Gastroesophageal sphincter (tissue), 4 donors: ENCODE measurements around the gene BAX. TPM values are rescaled to one million over a fixed set of nuclear protein-coding genes. Genes with fewer than 3 reads are reported as not detected.

Experiments
- ATAC-seq: fragments of 150-250 bp; one replicate; pipeline ENCODE4 v1.9.1; 2016; ENCODE audit warnings: mild to moderate bottlenecking, moderate library complexity
- H3K27ac ChIP-seq, 4 donors: fragments of 200-600 bp; sonication (generic) in 3 of 4; 1 replicate in 3 of 4; 2 replicates in 1 of 4; pipeline ENCODE4 v1.5.1; 2016 to 2019
- H3K27me3 ChIP-seq: fragments of 200-600 bp; sonication (generic); one replicate; pipeline ENCODE4 v1.5.1; 2019
- H3K36me3 ChIP-seq, 2 donors: fragments of 200-600 bp; sonication (generic); one replicate each; pipeline ENCODE4 v1.5.1; 2019; ENCODE audit warnings: control low read depth in 1 of 2
- H3K4me1 ChIP-seq, 3 donors: fragments of 200-600 bp; sonication (generic); 1 replicate in 2 of 3; 2 replicates in 1 of 3; pipeline ENCODE4 v1.5.1; 2016 to 2019; ENCODE audit warnings: control low read depth in 2 of 3
- H3K4me3 ChIP-seq, 2 donors: fragments of 200-600 bp; sonication (generic); one replicate each; pipeline ENCODE4 v1.5.1; 2019; ENCODE audit warnings: mild to moderate bottlenecking in 1 of 2, moderate library complexity in 1 of 2
- H3K9me3 ChIP-seq, 3 donors: fragments of 200-600 bp; sonication (generic); one replicate each; pipeline ENCODE4 v1.5.1; 2017 to 2019; ENCODE audit warnings: control low read depth in 2 of 3
- EP300 ChIP-seq: sonication (generic); formaldehyde crosslinking; IDR thresholded peaks from one replicate; pipeline ENCODE4 v1.6.1; 2017; ENCODE audit warnings: antibody characterized with exemption, mild to moderate bottlenecking
- POLR2A ChIP-seq, 2 donors: fragments of 450-650 bp; IDR thresholded peaks; one replicate each; pipeline ENCODE4 v1.6.1; 2017; ENCODE audit warnings: antibody characterized with exemption in 2 of 2, mild to moderate bottlenecking in 2 of 2, moderate library complexity in 1 of 2
- POLR2AphosphoS5 ChIP-seq: sonication (generic); formaldehyde crosslinking; IDR thresholded peaks from one replicate; pipeline ENCODE4 v1.6.1; 2017; ENCODE audit warnings: antibody characterized with exemption
- WGBS, 2 donors: methylation state at CpG; one replicate each; pipeline ENCODE4 v1.1.5; 2018; ENCODE audit warnings: low coverage in 1 of 2; 5-methylcytosine and 5-hydroxymethylcytosine counted together
- total RNA-seq, 4 donors: library from RNA; depleted of rRNA; stranded (reverse); fragments of >200 nt; gene quantifications; one replicate each; pipeline ENCODE4 v1.1.0, GENCODE V29; 2016
- TF ChIP-seq, protein P1 (sequence below), 4 experiments: fragments of 200-600 bp in 2 of 4; fragments of 450-650 bp in 2 of 4; sonication (generic) in 1 of 4; IDR thresholded peaks; one replicate each; pipeline ENCODE4 v1.5.1; 2017 to 2019; ENCODE audit warnings: antibody characterized with exemption in 4 of 4, mild to moderate bottlenecking in 2 of 4, moderate library complexity in 2 of 4

BAX gene
- total RNA-seq, 4 donors from 2014 or later, result 31.5 to 40.8 (median 34.8) TPM

DNA sequence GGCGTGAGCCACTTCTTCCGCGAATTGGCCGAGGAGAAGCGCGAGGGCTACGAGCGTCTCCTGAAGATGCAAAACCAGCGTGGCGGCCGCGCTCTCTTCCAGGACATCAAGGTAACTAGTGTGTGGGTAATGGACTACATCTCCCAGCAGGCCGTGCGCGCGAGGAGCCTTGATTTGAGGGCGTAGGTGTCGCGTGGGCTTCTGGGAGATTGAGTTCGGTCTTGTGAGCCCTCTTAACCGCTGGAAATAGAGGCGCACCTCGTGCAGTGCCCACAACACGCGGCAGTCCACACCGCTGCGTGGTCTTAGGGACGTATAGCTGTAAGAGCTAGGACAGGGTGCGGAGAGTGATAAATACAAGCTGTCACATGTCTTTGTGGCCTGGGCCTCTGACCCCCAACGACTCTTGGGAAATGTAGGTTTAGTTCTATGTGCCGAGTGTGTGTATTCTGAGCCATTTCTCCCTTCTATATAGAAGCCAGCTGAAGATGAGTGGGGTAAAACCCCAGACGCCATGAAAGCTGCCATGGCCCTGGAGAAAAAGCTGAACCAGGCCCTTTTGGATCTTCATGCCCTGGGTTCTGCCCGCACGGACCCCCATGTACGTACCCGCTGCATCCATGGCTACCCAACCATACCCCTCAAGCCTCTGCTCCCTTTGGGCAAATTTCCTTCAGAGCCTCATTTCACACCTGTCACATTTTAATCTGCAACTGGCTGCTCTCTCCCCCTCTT lies 11.3 kb downstream of the BAX start:
- Histone ChIP-seq H3K36me3 (peaks cover 0 to 48% of the 10 kb centered on the region in 2 donors), H3K27me3 (no peaks in the 10 kb centered on the region), H3K4me1 (peaks cover 0 to 66% (median 31%) of the 10 kb centered on the region in 3 donors), H3K27ac (peak overlapping the region; percentile 75 to 95 (median 93)), H3K4me3 (peak overlapping the region; percentile 50 to 88), H3K9me3 (no peaks in the 10 kb centered on the region)
- TF ChIP-seq POLR2A (IDR thresholded peaks at IDR 0.05) (no peak), POLR2AphosphoS5 (no peak), EP300 (no peak)
- TF ChIP-seq, protein P1, sequence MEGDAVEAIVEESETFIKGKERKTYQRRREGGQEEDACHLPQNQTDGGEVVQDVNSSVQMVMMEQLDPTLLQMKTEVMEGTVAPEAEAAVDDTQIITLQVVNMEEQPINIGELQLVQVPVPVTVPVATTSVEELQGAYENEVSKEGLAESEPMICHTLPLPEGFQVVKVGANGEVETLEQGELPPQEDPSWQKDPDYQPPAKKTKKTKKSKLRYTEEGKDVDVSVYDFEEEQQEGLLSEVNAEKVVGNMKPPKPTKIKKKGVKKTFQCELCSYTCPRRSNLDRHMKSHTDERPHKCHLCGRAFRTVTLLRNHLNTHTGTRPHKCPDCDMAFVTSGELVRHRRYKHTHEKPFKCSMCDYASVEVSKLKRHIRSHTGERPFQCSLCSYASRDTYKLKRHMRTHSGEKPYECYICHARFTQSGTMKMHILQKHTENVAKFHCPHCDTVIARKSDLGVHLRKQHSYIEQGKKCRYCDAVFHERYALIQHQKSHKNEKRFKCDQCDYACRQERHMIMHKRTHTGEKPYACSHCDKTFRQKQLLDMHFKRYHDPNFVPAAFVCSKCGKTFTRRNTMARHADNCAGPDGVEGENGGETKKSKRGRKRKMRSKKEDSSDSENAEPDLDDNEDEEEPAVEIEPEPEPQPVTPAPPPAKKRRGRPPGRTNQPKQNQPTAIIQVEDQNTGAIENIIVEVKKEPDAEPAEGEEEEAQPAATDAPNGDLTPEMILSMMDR (IDR thresholded peaks at IDR 0.05), result no peak
- 15 to 24% methylated on average over 15 to 19 of the region's 36 CpGs for WGBS, 2 donors
- ATAC-seq, result peak; percentile 46

DNA sequence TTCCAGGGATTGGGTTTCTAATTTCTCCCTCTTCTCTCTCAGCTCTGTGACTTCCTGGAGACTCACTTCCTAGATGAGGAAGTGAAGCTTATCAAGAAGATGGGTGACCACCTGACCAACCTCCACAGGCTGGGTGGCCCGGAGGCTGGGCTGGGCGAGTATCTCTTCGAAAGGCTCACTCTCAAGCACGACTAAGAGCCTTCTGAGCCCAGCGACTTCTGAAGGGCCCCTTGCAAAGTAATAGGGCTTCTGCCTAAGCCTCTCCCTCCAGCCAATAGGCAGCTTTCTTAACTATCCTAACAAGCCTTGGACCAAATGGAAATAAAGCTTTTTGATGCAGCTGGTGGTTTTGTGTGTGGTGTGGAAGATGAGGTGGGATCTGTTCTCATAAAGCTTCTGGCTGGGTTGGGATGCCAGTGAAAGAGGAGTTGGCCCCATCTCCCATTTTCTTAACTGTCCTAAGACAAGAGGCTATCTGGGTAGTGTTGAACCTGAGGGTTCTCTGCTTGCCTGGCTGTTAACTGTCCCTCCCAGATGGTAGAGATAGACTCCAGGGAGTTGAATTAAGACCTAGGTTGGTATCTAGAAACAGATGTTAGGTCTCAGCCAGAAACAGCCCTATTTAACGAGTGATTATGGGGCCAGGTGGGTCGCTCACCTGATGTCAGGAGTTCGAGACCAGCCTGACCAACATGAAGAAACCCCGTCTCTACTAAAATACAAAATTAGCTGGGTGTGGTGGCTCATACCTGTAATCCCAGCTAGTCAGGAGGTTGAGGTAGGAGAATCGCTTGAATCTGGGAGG lies 12.1 kb downstream of the BAX start:
- Histone ChIP-seq H3K4me3 (peak overlapping the region; percentile 50 to 88), H3K27ac (peak overlapping the region; percentile 75 to 95 (median 93)), H3K27me3 (no peaks in the 10 kb centered on the region), H3K4me1 (peaks cover 0 to 69% (median 31%) of the 10 kb centered on the region in 3 donors), H3K9me3 (no peaks in the 10 kb centered on the region), H3K36me3 (peaks cover 0 to 52% of the 10 kb centered on the region in 2 donors)
- TF ChIP-seq, protein P1 (IDR thresholded peaks at IDR 0.05), result no peak
- TF ChIP-seq POLR2A (IDR thresholded peaks at IDR 0.05), result no peak
- no peak for TF ChIP-seq EP300
- TF ChIP-seq POLR2AphosphoS5, result no peak
- WGBS, 2 donors, result 85 to 100% methylated on average over 1 to 6 of the region's 10 CpGs
- no peak for ATAC-seq

DNA sequence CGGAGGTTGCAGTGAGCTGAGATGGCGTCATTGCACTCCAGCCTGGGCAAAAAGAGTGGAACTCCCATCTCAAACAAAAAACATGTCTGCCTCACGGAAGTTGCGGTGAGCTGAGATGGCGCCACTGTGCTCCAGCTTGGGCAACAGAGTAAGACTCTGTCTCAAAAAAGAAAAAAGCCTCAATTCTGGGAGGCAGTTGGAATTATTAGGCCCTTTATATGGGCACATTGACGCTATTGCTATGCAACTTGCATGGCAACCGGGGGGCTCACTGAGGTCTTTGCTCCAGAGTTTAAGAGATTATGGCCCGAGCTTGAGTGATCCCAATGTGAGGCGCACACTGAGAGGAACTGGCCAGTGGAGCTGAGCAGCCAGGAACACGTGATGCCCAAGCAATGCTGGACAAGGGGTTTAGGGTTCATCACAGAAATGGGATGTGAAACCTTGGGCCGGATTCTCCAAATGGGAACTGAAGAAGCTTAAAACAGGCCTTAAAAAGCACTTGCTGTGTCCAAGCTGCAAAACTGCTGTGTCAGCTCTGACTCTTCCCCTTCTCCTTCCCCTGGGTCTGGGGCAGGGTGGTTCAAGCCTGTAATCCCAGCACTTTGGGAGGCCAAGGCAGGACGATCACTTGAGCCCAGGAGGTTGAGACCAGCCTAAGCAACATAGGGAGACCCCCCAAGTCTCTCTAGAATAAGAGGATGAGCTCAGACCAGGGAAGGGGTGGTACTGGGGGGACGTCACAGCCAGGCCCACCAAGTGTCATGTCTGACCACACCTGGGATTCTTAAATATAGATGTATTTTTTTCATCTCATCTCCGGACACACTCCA lies 12.9 kb downstream of the BAX start:
- H3K27ac ChIP-seq, result peak overlapping the region in 3 of 4 donors; percentile 93 to 95 (median 93)
- WGBS, 2 donors, result 72 to 85% methylated on average over 6 to 12 of the region's 14 CpGs
- no peaks in the 10 kb centered on the region for H3K27me3 ChIP-seq
- no peak for ATAC-seq
- peak overlapping the region in 1 of 2 donors; percentile 88 for H3K4me3 ChIP-seq
- no peaks in the 10 kb centered on the region for H3K9me3 ChIP-seq
- peaks cover 0 to 61% of the 10 kb centered on the region in 2 donors for H3K36me3 ChIP-seq
- TF ChIP-seq EP300 (no peak), POLR2AphosphoS5 (peak; percentile 26), POLR2A (IDR thresholded peaks at IDR 0.05) (peak in 1 of 2 donors; percentile 17)
- TF ChIP-seq, protein P1 (IDR thresholded peaks at IDR 0.05), result no peak
- H3K4me1 ChIP-seq, result peaks cover 0 to 62% (median 31%) of the 10 kb centered on the region in 3 donors

DNA sequence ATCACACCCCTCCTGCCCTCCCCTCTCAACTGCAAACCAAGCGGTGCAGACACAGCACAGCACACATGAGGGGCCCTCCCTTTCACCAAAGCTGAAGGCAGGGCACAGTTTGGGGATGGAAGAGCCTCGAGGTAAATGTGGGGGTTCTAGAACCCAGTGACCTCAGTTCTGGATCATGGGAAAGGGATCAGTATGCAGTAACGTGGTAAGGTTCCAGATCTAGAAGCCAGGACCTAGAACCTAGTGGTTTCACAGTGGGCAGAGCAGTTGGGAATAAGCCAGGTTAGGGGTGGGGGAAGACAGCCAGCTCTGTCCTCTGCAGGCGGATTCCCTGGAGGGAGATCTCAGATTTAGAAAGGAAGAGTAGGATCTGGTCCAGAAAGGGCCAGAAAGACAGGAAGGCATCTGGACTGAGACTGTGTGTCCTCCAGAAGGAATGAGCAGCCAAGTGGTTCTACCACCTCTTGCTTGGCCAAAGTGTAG lies 13.5 kb downstream of the BAX start:
- H3K36me3 ChIP-seq, result peaks cover 0 to 67% of the 10 kb centered on the region in 2 donors
- H3K4me3 ChIP-seq, result no peak overlapping the region
- TF ChIP-seq POLR2A (IDR thresholded peaks at IDR 0.05) (peak in 1 of 2 donors; percentile 11), POLR2AphosphoS5 (no peak), EP300 (no peak)
- TF ChIP-seq, protein P1 (IDR thresholded peaks at IDR 0.05), result no peak
- peak overlapping the region in 3 of 4 donors; percentile 93 to 95 (median 93) for H3K27ac ChIP-seq
- H3K4me1 ChIP-seq, result peaks cover 0 to 56% (median 30%) of the 10 kb centered on the region in 3 donors
- 44 to 60% methylated on average over 1 to 2 of the region's 4 CpGs for WGBS, 2 donors
- no peaks in the 10 kb centered on the region for H3K27me3 ChIP-seq
- ATAC-seq, result no peak
- no peaks in the 10 kb centered on the region for H3K9me3 ChIP-seq
